ENCODE data around the gene EPB41L4B. TPM values are rescaled to one million over a fixed set of nuclear protein-coding genes. Genes with fewer than 3 reads are reported as not detected.

EPB41L4B gene
- total RNA-seq, 3 donors from 2014 or later = 11.5 to 47.2 (median 16.0) TPM

DNA sequence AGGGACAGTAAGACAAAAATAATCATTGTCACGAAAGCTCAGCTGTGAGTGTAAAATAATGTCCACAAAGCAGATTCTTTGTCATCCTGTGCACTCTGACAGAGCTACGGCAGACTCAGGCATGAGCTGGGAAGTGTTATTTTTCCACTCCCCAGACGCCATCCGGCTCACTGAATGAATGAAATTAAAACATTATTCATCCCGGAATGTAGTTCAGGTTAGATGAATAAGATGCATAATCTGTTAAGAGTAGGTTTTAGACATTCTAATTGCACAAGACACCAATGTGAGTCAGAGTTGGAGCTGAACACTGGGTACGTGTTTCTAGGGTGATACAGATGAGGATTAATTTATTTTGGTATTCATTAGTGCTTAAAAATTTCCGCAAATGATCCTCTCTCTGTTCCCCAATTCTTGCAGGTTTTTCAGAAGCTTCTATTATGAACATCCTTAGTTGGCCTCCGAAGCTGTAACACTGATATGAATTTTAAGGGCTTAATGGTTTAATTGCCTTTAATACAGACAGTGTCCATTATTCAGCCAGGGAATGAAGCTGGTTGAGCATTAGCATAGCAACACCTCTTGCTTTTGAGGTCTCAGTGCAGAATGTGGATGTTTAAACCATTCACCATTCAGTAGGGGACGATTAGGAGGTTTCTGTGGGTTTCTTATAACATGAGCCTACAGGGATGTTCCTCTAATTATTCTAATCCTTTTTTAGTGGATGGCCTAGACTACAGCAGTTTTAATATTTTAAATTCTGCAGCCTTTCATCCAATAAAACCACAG, 88.2 kb downstream of the EPB41L4B start:
- no peak for DNase-seq (ENCODE audit: low spot score in 2 of 2)
- H3K4me1 ChIP-seq = no peaks in the 10 kb centered on the region
- no peaks in the 10 kb centered on the region for H3K36me3 ChIP-seq
- no peaks in the 10 kb centered on the region for H3K9me3 ChIP-seq
- H3K27me3 ChIP-seq = no peaks in the 10 kb centered on the region
- intact Hi-C loops (cut with DNase I; ENCODE audit: low total_unique reads) = no loop called here
- no peak overlapping the region for H3K4me3 ChIP-seq
- H3K27ac ChIP-seq = no peak overlapping the region
- no peak for TF ChIP-seq POLR2AphosphoS5 (IDR thresholded peaks at IDR 0.05)
- no peak for TF ChIP-seq POLR2A (IDR thresholded peaks at IDR 0.05)
- TF ChIP-seq, protein P1, sequence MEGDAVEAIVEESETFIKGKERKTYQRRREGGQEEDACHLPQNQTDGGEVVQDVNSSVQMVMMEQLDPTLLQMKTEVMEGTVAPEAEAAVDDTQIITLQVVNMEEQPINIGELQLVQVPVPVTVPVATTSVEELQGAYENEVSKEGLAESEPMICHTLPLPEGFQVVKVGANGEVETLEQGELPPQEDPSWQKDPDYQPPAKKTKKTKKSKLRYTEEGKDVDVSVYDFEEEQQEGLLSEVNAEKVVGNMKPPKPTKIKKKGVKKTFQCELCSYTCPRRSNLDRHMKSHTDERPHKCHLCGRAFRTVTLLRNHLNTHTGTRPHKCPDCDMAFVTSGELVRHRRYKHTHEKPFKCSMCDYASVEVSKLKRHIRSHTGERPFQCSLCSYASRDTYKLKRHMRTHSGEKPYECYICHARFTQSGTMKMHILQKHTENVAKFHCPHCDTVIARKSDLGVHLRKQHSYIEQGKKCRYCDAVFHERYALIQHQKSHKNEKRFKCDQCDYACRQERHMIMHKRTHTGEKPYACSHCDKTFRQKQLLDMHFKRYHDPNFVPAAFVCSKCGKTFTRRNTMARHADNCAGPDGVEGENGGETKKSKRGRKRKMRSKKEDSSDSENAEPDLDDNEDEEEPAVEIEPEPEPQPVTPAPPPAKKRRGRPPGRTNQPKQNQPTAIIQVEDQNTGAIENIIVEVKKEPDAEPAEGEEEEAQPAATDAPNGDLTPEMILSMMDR (IDR thresholded peaks at IDR 0.05) = no peak

DNA sequence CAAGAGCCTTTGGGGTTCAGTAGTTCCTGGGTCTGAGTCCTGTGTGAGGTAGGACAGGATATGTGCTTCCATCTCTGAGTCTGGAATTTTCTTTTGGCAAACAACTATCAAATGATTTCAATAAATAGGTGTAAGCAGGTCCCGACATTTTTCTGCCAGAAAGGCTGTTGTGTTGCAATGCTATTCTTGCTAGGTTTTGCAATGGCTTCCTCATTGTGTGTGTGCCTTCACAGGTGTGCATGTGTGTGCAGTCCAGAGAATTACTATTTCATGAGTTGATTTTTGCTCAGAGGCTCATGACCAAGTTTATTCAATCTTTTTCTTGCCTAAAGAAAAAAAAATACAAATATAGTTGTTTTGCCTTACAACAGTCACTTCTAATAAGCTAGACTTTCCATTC, 89.3 kb downstream of the EPB41L4B start:
- TF ChIP-seq POLR2AphosphoS5 (IDR thresholded peaks at IDR 0.05) (no peak), POLR2A (IDR thresholded peaks at IDR 0.05) (no peak)
- TF ChIP-seq, protein P1 (IDR thresholded peaks at IDR 0.05) = no peak
- intact Hi-C loops (cut with DNase I; ENCODE audit: low total_unique reads) = no loop called here

DNA sequence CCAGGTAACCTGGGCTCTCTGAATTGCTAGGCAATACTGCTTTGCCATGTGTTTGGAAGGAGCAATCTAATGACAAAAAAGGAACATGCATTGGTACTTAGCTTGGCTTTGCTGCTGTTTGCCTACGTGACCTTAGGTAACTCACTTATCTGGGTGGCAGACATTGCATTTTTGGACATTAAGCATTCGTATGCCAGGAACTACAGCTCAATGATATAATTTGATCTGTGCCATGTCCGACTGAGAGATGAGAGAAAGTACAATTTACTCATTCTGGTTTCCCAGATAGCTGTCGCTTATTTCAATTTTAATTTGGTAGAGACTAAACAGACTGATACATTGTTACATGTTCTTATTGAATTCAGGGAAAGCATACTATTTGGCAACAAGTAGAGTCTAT, 90.6 kb downstream of the EPB41L4B start:
- no peak overlapping the region for H3K27ac ChIP-seq
- H3K36me3 ChIP-seq = no peaks in the 10 kb centered on the region
- H3K4me1 ChIP-seq = no peaks in the 10 kb centered on the region
- no peaks in the 10 kb centered on the region for H3K9me3 ChIP-seq
- no peaks in the 10 kb centered on the region for H3K27me3 ChIP-seq
- TF ChIP-seq POLR2AphosphoS5 (IDR thresholded peaks at IDR 0.05) (no peak), POLR2A (IDR thresholded peaks at IDR 0.05) (no peak)
- TF ChIP-seq, protein P1 (IDR thresholded peaks at IDR 0.05) = no peak
- intact Hi-C loops (cut with DNase I; ENCODE audit: low total_unique reads) = no loop called here
- H3K4me3 ChIP-seq = no peak overlapping the region
- no peak for DNase-seq (ENCODE audit: low spot score in 2 of 2)

More for the DNA sequence above, 89.3 kb downstream of the EPB41L4B start:
- H3K27ac ChIP-seq = no peak overlapping the region
- no peak for DNase-seq (ENCODE audit: low spot score in 2 of 2)
- no peaks in the 10 kb centered on the region for H3K27me3 ChIP-seq
- H3K36me3 ChIP-seq = no peaks in the 10 kb centered on the region
- no peak overlapping the region for H3K4me3 ChIP-seq
- H3K4me1 ChIP-seq = no peaks in the 10 kb centered on the region
- no peaks in the 10 kb centered on the region for H3K9me3 ChIP-seq

DNA sequence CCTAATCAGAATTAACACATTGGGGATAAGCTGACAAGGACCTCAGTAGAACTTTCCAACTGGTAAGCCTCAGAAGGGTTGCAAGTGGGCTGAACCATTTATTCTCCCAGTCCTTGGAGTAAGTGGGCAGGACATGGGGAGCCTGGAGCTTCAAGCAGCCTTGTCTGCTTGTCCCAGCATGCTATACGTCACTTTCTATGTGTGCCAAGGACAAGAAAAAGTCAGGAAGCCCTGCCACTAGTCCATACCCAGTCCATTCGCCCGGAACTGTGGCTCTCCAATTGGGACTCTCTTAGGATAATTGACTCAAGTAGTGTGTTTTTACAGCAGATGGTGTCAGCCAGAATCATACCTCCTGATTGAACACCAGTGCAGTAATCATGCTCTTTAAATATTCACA, 91.2 kb downstream of the EPB41L4B start:
- Histone ChIP-seq H3K9me3 (no peaks in the 10 kb centered on the region), H3K4me1 (no peaks in the 10 kb centered on the region), H3K27ac (no peak overlapping the region), H3K27me3 (no peaks in the 10 kb centered on the region), H3K4me3 (no peak overlapping the region), H3K36me3 (no peaks in the 10 kb centered on the region)
- TF ChIP-seq, protein P1 (IDR thresholded peaks at IDR 0.05) = no peak
- TF ChIP-seq POLR2A (IDR thresholded peaks at IDR 0.05) = no peak
- TF ChIP-seq POLR2AphosphoS5 (IDR thresholded peaks at IDR 0.05) = no peak
- intact Hi-C loops (cut with DNase I; ENCODE audit: low total_unique reads) = no loop called here
- DNase-seq (ENCODE audit: low spot score in 2 of 2) = no peak

DNA sequence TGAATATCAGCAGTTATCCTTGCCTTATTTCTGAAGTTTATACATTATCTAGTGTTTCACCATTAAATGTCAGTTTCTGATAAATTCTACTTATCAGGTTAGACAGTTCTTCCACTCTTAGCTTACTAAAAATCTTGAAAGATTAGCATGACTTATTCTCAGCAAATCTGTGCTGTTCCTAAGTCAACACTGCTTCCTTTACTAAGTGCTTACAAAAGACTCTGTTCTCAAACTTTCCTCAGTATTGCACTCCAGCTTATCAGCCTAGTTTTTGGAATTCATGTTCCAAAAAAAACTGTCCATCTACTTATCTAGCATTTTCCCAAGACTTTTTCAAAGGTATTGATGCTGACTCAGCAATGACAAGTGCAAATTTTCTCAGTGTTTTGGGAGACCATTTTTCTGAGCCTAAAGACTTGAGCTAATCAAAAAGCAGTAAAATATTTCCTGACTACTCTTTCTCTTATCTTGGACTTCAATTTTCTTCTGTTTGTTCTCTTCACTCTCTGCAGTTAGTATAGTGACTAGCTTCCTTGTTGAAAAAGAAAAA, 92.7 kb downstream of the EPB41L4B start:
- Histone ChIP-seq H3K27ac (no peak overlapping the region), H3K27me3 (no peaks in the 10 kb centered on the region), H3K4me1 (no peaks in the 10 kb centered on the region), H3K9me3 (no peaks in the 10 kb centered on the region), H3K4me3 (no peak overlapping the region), H3K36me3 (no peaks in the 10 kb centered on the region)
- intact Hi-C loops (cut with DNase I; ENCODE audit: low total_unique reads) = no loop called here
- TF ChIP-seq, protein P1 (IDR thresholded peaks at IDR 0.05) = no peak
- TF ChIP-seq POLR2A (IDR thresholded peaks at IDR 0.05) = no peak
- no peak for TF ChIP-seq POLR2AphosphoS5 (IDR thresholded peaks at IDR 0.05)
- DNase-seq (ENCODE audit: low spot score in 2 of 2) = no peak

Data from breast epithelium (tissue), 4 donors.